Measurements from ENCODE around the gene THAP8.
A peak's percentile ranks its signal among the peaks of the same experiment; 100 is the strongest.
"Not testable (repeated sequence)": the region's sequence is repeated elsewhere in the genome, so short reads cannot be mapped to it uniquely, and the experiment has no call there.

THAP8 gene

DNA sequence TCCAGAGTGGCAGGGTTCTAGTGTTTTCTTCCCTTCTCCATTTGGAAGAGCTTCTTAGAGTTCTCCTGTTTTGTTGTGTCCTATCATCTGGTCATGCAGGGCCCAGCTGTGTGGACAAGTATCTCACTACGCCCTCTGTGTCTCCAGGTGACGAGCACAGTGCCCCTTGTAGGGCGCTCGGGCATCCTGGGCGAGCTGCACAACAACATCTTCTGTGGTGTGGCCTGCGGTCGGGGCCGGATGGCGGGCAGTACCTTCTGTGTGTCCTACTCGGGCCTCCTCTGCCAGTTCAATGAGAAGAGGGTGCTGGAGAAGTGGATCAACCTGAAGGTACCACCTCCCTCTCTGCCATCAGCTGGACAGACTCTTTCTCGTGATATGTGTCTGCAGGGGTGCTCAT, 13.6 kb upstream of the THAP8 start:
- DNase-seq = no peak

DNA sequence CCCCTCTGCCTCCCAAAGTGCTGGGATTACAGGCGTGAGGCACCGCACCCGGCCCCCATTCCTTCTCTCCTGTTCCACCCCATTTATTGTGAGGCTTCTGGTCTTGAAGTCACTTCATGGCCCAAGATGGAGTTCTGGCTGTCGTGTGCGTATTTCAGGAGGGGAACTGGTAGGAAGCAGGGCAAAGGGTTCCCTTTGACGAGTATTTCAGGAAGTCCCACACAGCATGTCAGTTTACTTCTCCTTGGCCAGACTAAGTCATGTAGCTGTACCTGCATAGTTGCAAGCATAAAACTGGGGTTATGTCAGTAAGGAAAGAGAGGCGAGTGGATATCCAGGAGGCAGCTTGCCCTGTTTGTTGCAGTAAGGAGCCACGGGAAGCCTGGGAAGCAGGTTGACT, 10.7 kb upstream of the THAP8 start:
- no peak for DNase-seq

DNA sequence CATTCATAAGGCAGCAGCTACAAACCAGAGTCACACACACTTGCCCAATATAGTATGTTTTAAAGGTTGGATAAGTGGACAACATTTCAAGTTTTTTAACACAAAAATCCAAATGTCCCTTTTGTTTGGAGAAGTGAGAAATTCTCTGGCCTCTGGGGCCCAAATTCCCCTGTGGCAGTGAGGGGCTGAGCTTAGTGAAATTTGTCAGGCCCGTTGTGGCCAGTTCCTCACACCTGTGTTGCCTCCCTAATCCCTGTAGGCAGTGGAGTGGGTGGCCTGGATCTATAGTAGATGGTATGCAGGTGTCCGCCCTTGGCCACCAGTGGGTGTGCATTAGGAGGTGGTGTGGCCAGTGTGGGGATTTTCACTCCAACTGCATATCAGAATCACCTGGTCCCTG, 7.3 kb upstream of the THAP8 start:
- no peak for DNase-seq

DNA sequence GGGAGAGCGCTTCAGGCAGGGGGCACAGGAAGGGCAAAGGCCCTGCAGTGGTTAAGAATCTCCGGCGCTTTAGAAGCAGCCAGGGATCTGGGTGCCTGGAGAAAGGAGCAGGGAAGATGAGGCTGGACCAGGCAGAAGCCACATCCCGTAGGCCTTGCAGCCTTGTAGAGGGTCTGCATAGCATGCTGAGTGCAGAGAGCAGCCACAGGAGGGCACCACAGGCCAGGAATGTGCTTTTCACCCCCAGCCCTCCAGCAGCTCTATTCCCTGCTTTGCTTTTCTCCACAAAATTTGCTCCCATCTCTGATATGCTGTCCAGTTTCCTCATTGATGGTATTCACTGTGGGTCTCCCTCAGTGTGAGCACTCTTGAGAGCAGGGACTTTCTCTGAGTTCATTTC, 6.3 kb upstream of the THAP8 start:
- DNase-seq = no peak

DNA sequence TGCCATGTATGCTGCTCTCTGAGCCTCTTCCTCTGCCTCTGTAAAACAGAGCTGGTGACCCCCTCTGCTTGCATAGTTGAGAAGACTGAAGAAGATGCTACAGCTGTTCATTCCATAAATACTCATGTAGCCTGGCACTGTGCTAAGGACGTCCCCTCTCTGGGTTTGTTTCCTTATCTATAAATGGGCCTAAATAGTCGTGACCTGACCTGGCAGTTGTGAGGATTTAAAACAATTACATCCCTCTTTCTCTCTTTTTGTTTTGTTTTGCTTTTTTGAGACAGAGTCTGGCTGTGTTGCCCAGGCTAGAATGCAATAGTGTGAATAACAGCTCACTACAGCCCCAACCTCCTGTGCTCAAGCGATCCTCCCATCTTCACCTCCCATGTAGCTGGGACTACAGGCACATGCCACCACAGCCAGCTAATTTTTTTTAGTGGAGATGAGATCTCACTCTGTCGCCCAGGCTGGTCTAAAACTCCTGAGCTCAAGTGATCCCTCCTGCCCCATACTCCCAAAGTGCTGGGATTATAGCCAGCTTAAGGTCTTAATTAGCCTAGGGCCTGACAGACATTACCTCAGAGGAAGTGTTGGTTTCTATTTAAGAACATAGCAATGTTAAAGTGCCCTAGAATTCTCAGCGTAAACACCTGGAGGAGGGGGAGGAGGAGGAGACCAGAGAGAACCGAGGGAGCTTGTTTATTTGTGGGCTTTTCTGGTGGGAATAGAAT, 5.3 kb upstream of the THAP8 start:
- DNase-seq = no peak

DNA sequence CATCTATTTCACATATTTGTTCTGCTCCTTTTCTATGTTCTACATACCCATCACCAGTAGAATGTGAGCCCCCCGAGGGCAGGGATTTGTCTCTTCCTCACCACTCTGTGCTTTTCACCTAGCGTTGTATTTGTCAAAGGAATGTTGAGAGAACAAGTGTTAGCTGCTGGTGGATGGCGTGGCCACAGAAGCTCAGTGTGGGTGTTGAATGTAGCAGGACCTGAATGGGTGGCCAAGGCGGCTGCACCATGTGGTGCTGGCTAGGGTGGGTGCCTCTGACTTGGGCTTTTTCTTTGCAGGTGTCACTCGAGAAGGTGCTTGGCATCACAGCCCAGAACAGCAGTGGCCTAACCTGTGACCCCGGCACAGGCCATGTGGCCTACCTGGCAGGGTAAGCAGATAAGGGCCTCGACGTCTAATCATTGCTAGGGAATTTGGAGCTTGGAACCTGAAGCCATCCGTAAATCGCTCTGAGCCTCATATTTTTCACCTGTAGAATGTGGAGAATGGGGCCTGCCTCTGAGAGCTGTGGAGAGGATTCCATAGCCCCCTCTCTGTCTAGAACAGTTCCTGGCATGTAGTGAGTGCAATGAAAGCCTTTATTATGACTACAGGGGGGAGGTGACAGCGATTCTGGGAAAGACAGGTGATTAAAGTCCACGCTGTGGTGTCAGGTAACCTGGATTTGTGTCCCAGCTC, 4.5 kb upstream of the THAP8 start:
- no peak for DNase-seq

DNA sequence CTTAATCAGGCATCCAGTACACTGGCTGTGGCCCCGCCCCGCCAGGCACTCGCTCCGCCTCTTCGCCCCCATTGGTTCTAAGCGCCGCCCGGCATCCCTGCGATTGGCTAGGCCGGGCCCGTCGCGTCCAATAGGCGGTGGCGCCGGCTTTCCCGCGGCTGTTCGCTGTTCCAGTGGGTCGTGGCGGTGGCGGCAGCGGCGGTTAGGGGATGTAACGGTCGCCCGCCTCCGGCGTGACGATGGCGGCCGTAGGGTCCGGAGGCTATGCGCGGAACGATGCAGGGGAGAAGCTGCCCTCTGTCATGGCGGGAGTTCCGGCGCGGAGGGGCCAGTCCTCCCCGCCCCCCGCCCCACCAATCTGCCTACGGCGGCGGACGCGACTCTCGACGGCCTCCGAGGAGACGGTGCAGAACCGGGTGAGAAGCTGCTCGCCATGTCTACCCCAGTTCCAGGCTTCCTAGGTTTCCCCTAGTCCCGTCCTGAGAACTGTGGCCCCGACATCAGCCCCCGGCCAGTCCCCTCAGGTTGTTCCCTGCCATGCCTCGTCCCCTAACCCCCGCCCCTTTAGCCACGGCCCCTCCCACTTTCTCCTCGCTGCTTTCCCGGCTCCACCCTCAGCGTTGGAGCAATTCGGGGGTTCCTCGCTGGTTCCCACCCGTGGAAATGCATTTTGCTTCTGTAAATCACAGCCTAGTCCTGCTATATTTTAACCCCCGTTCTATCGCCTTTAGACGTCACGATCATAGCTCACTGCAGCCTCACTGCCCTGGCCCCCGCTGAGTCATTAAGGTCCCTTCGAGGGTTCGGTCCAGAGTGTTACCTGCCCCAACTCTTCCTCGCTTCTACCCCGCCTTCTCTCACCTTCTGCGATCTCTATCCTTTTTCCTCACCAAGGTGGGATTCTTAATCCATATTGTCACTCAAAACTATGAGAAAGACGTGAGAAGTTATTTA, 925 bp upstream of the THAP8 start, which contains the start of gene WDR62:
WDR62 (plus strand) TSS at position 165 of the 954 bp plus-strand sequence; CDS start at position 240, 75 bp downstream.
- DNase-seq = peak; percentile 90

DNA sequence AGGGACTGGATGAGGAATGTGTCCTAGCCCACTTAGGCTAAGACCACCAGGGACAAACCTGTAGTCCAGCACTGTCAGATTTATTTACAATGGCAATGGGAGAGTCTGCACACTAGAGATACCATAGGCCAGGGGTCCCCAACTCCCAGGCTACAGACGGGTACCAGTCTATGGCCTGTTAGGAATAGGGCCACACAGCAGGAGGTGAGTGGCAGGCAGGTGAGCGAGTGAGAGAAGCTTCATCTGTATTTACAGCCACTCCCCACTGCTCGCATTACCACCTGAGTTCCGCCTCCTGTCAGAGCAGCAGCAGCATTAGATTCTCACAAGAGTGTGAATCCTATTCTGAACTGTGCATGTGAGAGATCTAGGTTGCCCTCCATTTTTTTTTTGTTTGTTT, 2.4 kb downstream of the THAP8 start:
- no peak for DNase-seq

DNA sequence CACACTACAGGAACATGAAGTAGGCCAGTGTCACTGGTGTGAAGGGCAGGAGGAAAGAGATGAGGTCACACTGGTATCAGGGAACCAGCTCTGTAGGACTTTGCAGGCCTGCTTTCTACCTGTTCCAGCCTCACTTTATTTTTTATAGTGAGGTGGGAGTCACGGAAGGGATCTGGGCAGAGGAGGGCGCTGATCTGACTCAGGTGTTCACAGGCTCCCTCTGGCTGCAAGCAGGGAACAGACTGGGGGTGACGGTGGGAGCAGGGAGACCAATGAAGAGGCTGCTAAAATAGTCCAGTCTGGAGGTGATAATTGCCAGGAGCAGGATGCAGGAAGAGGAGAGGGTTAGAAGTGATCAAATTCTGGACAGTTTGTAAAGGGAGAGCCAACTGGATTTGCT, 2.8 kb downstream of the THAP8 start:
- DNase-seq = no peak

DNA sequence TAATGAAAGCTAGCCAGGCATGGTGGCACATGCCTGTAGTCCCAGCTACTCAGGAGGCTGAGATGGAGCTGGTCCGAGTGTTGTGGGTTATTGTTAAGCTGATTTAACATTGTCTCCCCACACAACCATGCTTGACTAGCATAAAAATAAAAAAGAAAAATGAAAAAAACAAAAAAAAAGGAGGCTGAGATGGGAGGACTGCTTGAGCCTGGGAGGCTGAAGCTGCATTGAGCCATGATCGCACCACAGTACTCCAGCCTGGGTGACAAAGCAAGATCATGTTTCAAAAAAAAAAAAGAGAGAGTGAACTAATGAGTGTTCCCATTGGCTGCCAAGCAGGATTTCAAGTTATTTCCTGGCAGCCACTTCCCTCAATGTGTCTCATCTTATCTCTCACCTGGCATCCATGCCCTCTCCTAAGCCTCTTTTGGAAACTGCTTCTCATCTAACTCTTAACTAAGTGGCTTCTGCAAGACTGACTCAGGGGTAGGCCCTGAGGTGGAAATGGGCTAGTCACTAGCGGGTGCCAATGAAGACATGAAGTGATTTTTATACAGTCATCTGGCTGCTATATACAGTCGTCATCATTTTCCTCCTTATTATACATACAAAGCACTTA, 4.9 kb downstream of the THAP8 start:
- DNase-seq = no peak

DNA sequence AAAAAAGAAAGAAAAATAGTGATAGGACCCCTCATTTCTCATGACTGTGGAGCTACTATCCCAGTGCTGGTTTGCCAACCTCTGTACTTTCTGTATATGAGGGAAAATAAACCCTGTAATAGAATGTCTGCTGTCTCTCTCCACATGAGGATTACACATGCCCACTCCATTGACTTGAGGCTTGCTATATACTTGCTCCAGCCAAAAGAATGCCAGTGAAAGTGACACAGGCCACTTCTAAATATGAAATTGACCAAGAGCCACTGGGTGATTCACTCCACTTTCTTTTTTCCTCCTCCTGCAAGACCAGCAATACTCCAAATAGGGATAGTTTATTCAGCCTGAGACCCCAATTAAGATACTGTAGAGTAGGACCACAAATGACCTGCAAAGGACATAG, 6.2 kb downstream of the THAP8 start:
- no peak for DNase-seq

DNA sequence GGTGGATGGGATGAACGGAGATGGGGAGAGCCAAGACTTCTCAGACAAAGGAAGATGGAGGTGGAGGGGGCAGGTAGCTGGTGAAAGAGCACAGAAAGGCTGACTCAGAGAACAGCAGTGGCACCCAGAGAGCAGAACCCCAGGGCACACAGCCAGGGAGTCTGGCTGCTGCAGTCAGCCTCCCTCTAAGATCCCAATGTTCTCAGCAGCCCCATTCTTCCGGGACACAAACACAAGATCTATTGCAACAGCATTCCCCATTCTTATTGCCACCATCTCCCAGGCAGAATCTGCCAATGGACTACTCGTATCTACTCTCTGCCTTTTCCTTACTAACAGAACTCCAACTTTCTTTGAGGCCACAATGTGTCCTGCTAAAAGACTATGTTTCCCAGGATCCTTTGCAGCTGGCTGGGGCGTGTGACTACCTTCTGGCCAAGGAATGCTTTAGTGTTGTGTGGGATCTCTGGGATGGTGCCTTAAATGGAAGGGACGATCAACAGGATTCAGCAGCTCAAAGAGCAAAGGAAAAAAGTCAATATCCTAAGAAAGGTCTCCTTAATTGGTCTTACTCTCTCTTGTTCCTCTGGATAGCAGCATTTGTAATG, 7.5 kb downstream of the THAP8 start:
- no peak for DNase-seq

DNA sequence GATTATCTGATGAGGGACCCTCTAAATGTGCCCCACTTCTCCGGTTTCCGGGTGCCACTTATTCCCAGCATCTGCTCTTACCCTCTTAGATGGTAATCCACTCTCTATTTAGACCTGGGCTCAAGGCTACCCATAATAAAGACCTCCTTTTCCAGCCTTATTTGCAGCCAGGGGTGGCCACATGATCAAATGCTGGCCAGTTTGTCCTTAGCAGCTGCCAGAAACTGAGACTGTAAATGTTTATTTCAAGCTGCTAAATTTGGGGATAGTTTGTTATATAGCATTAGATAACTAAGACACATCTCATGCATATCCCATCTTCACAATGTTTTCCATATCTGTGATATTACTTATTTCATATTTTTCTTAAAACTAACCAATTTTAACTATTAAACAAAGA, 10.1 kb downstream of the THAP8 start:
- DNase-seq = no peak

DNA sequence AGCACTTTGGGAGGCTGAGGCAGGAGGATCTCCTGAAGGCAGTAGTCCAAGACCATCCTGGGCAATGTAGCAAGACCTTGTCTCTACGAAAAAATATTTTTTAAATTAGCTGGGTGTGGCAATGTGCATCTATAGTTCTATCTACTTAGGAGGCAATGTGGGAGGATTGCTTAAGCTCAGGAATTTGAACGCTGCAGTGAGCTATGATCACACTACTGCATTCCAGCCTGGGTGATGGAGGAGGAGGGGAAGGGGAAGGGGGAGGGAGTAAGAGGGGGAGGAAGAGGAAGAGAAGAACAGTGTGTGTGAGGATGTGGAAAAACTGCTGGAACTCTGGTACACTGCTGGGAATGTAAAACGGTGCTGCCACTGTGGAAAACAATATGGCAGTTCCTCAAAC, 12.3 kb downstream of the THAP8 start:
- no peak for DNase-seq

DNA sequence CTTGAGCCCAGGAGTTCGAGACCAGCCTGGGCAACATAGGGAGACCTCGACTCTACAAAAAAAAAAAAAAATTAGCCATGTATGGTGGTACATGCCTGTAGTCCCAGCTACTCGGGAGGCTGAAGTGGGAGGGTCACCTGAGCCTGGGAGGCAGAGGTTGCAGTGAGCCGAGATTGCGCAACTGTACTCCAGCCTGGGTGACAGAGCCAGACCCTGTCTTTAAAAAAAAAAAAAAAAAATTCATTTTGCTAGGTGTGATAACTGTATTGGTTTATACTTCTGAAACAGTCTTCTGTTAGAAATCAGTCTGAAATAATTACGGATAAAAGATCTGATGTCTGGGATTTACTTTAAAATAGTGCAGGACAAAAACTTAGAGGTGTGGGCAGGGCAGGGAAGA, 13.0 kb downstream of the THAP8 start:
- not testable (repeated sequence) for DNase-seq

DNA sequence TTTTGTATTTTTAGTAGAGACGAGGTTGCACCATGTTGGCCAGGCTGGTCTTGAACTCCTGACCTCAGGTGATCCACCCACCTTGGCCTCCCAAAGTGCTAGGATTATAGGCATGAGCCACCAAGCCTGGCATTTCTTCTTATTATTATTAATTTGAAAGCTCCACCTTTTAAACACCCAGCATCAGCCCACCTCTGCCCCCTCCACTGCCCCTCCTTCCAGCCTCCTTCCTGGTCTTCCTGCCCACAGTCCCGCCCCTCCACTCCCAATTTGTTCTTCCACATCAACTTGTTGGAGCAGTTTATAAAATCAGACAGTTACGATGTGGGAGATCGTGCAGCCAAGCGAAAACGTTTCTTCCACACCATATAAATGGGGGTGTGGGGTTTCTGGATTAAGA, 13.6 kb downstream of the THAP8 start:
- DNase-seq = no peak

DNA sequence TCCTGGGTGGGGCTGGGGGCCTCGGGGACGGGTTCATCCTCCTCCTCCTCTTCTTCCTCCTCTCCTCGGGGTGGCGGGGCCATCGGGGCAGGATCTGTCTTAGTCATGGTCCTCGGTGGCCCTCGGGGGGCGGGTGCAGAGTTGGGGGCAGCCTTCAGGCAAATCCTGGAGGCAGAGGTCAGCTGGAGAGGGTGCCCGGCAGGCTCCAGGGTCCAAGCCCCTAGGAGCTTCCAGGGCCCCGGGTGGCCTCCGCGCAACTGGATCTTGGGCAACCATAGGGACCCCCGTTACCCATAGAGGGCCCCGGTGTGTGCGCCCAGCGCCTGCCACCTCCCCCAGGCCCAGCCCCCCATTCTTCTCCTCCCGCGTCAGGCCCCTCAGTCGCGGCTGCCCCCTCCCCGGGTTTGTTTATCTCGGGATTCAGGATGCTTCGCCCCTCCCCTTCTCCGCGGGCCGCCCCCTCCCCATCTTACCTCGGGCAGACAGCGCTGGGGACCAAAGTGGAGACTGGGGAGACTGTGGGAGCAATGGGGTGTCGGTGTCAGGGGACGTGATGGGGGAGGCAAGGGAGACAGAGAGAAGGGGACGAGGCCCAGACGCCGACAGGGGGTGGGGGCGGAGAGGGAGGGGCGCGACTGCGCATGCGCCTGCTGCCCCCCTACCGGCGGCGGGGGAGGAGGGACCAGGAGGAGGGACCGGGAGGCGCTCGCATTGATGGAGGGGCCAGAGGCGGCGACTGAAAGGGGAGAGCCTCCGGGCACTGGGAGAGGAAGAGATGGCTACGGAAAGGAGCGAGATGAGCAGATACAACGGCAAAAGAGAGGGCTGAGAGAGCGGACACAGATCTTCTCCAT, 21.6 kb downstream of the THAP8 start, which contains the start of gene CLIP3:
CLIP3 (minus strand) TSS at position 623 of the 854 bp plus-strand sequence; CDS start at position 107, 516 bp downstream.
- no peak for DNase-seq

DNA sequence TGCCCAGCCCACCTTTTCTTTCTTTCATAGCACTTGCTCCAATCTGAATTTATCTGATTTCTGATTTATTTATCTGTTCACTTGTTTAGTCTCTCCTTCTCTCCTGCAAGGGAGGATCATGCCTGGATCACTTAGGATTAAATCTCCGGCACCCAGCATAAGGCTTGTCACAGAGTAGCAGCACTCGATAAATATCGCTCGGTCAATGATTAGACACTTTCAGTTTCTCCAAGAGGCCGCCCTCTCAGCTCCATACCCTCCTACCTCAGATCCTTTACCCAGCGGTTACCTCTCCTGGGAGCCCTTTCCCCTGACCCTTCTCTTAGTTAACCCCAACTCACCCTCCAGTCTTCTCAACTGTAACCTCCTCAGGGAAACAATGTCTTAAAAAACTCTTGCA, 22.8 kb downstream of the THAP8 start:
- DNase-seq = no peak

DNA sequence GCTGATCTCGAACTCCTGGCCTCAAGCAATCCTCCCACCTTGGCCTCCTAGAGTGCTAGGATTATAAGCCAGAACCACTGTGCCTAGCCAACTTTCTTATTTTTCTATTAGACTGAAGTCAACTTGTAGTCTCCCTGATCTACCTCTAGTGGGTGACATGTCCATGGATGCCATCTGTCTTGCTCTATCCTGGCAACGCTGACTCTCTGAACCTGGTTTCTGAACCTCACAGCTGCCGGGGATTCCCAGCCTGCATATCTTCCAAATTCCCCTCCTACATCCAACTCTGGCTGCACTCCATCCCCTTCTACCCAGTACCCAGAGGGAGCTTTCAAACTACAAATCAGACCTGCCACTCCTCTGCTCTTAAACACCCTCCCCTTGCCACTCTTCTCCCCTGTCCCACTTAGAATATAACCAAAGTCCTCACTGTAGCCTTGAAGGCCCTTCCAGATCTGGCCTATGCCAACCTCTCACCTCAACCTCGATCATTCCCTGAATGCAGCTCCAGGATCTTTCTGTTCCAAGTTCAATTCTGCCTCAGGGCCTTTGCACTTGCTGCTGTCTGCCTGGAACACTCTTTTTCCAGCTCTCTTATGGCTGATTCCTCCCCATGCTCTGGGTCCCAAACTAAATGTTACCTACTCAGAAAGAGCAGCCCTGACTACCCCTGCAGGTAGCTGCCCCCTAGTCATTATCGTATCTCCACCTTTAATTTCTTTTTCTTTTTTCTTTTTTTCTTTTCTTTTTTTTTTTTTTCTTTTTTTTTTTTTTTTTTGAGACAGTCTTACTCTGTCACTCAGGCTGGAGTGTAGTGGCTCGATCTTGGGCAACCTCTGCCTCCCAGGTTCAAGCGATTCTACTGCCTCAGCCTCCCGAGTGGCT, 23.6 kb downstream of the THAP8 start:
- no peak for DNase-seq

DNA sequence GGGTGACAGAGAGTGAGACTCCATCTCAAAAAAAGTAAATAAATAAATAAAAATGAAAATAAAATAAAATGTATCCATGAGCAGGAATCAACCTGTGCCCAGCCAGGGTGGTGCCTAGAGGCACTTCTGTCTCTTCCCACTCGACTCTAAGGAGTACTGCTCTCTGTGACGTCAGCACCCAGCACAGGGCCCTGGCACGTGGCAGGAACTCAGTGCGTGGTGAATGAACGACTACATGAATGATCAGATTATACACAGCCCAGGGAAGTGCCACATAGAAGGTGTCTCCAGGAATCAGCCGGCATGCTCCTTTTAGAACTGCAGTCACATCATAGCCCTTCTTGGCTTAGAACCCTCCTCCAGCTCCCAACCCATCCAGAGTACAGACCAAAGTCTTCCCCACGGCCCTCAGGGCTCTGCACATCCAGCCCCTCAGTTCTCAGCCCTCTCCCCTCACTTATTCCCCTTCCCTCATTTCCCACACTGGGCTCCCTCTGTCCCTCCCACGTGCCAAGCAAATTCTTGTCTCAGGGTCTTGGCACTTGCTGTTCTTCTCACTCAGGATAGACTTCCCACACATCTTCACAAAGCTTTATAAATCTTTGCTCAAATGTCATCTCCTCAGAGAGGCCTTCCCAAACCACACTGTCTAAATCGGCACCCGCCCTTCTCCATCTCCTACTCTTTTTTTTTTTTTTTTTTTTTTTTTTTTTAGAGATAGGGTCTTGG, 25.6 kb downstream of the THAP8 start:
- no peak for DNase-seq

Data from activated effector memory CD4-positive, alpha-beta T cell treated with Interleukin-2 at 50 U/mL for 16 hours (primary cell).